ENCODE results near the gene CD22.

Gene CD22

GRCh38 chr19:35334144-35334753 is 5.3 kb downstream of the CD22 start:
- DNase-seq: no peak
- H3K4me3 ChIP-seq: no peak overlapping the region
- intact Hi-C loops (cut with DNase I; ENCODE audit: low total_unique reads): no loop called here
- no peak for TF ChIP-seq CTCF (IDR thresholded peaks at IDR 0.05)
- H3K36me3 ChIP-seq: no peaks in the 10 kb centered on the region
- H3K27ac ChIP-seq: no peak overlapping the region
- H3K9me3 ChIP-seq: no peaks in the 10 kb centered on the region
- no peaks in the 10 kb centered on the region for H3K4me1 ChIP-seq
- peaks cover 0 to 40% of the 10 kb centered on the region in 2 donors for H3K27me3 ChIP-seq

- Histone ChIP-seq H3K27me3 (peaks cover 0 to 20% of the 10 kb centered on the region in 2 donors), H3K36me3 (no peaks in the 10 kb centered on the region), H3K4me1 (no peaks in the 10 kb centered on the region), H3K4me3 (no peak overlapping the region), H3K27ac (no peak overlapping the region), H3K9me3 (no peaks in the 10 kb centered on the region)
- no peak for DNase-seq
- TF ChIP-seq CTCF (IDR thresholded peaks at IDR 0.05): no peak
- intact Hi-C loops (cut with DNase I; ENCODE audit: low total_unique reads): no loop called here
Observed at GRCh38 chr19:35336166-35336955, 7.4 kb downstream of the CD22 start.

GRCh38 chr19:35337097-35337983 is 8.4 kb downstream of the CD22 start:
- H3K27ac ChIP-seq: no peak overlapping the region
- TF ChIP-seq CTCF (IDR thresholded peaks at IDR 0.05): no peak
- H3K27me3 ChIP-seq: peaks cover 0 to 11% of the 10 kb centered on the region in 2 donors
- no peak for DNase-seq
- no peaks in the 10 kb centered on the region for H3K4me1 ChIP-seq
- no peak overlapping the region for H3K4me3 ChIP-seq
- intact Hi-C loops (cut with DNase I; ENCODE audit: low total_unique reads): no loop called here
- no peaks in the 10 kb centered on the region for H3K36me3 ChIP-seq
- H3K9me3 ChIP-seq: no peaks in the 10 kb centered on the region

- DNase-seq: no peak
- Histone ChIP-seq H3K36me3 (no peaks in the 10 kb centered on the region), H3K4me1 (no peaks in the 10 kb centered on the region), H3K27ac (no peak overlapping the region), H3K4me3 (no peak overlapping the region), H3K27me3 (peaks cover 0 to 9% of the 10 kb centered on the region in 2 donors), H3K9me3 (no peaks in the 10 kb centered on the region)
- TF ChIP-seq CTCF (IDR thresholded peaks at IDR 0.05): no peak
- intact Hi-C loops (cut with DNase I; ENCODE audit: low total_unique reads): no loop called here
Observed at GRCh38 chr19:35337984-35338296, 9.0 kb downstream of the CD22 start.

- no peak for TF ChIP-seq CTCF (IDR thresholded peaks at IDR 0.05)
- intact Hi-C loops (cut with DNase I; ENCODE audit: low total_unique reads): no loop called here
- H3K36me3 ChIP-seq: no peaks in the 10 kb centered on the region
Observed at GRCh38 chr19:35340431-35340830, 11.4 kb downstream of the CD22 start.

More at GRCh38 chr19:35340431-35340830, 11.4 kb downstream of the CD22 start:
- H3K27me3 ChIP-seq: peaks cover 0 to under 1% of the 10 kb centered on the region in 2 donors
- H3K4me1 ChIP-seq: no peaks in the 10 kb centered on the region
- no peak overlapping the region for H3K4me3 ChIP-seq
- no peak overlapping the region for H3K27ac ChIP-seq
- no peaks in the 10 kb centered on the region for H3K9me3 ChIP-seq
- no peak for DNase-seq

All from tibial artery (tissue), 4 donors.